HG02884 (cell line): ENCODE data around the gene PIP5K1C.

ENCODE experiments used
- ATAC-seq: cut with Tn5 transposase; IDR thresholded peaks from one replicate; pipeline ENCODE4 v1.9.1; 2021; ENCODE audit warnings: mild to moderate bottlenecking, moderate library complexity; ENCODE audit not compliant: unreplicated experiment

PIP5K1C gene

DNA sequence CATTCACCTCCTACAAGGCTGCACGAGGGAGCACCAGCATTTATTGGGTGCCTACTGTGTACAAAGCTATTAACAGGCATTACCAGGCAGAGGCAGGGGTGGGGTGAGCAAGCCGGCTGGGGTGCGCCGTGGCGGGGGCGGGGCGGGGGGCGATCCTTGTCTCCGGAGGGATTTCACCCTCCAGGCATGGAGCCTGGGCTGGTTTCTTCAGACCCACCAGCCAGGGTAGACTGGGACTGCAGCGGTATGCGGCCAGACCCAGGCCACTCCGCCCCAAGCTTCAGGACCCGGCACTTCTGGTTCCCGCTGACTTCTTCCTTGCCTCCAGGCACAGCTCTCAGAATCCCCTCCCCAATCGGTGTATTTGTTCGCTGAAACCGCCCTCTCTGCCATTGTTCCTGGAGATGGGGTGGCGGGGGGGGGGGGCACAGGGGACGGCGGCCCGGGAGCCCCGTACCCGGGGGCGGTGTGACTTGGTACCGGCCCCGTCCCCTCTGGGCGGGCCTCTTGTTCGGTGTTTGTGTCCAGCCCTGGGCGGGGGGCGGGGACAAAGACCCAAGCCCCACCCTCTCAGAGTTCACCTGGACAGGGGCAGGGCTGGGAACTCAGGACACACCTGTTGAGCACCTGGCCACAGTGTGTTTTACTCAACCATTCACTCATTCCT is 22.3 kb upstream of the PIP5K1C start:
- no peak for ATAC-seq

- no peak for ATAC-seq
These were observed 21.7 kb upstream of the PIP5K1C start for GRCh38 chr19:3721887-3722442.

GRCh38 chr19:3721131-3721886 is 21.0 kb upstream of the PIP5K1C start:
- no peak for ATAC-seq

GRCh38 chr19:3720349-3720917 is 20.2 kb upstream of the PIP5K1C start:
- ATAC-seq, result no peak

DNA sequence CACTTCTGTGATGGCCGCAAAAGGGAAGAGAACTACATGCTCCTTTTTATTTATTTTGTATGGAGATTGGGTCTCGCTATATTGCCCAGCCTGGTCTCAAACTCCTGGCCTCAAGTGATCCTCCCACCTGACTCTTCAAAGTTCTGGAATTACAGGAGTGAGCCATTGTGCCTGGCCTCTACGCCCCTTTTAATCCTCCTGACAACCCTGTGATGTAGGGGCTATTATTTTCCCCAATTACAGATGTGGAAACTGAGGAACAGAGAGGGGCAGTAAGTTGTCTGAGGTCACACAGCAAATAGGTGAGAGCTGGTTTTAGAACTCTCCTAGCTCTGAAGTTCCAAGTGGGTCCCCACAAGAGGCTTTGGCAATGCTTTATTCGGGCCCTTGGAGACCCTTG is 19.6 kb upstream of the PIP5K1C start:
- ATAC-seq, result no peak

DNA sequence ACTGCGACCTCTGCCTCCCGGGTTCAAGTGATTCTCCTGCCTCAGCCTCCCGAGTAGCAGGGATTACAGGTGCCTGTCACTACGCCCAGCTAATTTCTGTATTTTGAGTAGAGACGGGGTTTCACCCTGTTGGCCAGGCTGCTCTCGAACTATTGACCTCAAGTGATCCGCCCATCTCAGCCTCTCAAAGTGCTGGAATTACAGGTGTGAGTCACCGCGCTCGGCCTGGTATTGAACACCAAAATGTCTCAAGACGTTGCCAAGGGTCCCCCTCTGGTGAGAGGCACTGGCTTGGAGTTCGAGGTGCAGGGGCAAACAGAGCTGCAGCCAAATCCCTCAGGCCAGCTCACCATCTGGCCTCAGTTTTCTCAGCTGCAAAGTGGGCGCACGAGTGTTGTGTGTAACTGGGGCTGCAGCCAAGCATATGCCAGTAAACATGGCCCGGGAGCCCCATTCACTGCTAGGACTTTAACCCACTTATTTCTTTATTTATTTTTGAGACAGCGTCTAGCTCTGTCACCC is 15.9 kb upstream of the PIP5K1C start:
- no peak for ATAC-seq

DNA sequence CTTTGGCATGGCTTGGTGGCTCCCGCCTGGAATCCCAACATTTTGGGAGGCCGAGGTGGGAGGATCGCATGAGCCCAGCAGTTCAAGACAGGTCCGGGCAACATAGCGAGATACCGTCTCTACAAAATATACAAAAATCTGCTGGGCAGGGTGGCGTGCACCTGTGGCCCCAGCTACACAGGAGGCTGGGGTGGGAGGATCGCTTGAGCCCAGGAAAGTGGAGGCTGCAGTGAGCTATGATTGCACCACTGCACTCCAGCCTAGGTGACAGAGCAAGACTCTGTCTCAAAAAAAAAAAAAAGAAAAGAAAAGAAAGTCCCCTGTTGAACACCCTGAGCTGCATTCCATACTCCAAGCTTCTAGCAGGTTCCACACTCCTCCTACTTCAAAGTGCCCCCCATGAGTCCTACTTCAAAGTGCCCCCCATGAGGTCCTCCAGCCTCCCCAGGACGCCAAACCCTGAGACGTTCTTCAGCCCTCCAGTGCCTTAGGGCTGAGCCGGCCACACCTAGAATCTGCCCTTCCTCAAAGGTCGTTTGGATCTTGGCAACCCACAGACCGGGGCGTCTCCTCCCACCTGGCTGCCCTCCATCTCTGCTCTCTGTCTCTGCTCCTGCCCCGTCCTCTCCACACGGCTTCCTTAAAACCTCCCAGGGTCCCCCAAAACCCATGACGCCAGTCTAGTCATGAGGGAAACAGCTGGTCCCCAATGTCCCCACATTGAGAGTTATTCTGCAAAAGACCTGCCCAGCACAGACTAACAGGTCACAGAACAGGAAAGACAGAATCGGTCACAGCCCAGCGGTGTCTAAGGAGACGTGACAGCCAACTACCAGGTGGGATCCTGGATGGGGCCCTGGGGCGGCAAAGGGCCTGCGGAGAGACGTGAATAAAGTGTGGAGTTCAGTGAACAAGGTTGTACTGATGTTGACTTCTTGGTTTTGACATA is 12.7 kb upstream of the PIP5K1C start:
- no peak for ATAC-seq

DNA sequence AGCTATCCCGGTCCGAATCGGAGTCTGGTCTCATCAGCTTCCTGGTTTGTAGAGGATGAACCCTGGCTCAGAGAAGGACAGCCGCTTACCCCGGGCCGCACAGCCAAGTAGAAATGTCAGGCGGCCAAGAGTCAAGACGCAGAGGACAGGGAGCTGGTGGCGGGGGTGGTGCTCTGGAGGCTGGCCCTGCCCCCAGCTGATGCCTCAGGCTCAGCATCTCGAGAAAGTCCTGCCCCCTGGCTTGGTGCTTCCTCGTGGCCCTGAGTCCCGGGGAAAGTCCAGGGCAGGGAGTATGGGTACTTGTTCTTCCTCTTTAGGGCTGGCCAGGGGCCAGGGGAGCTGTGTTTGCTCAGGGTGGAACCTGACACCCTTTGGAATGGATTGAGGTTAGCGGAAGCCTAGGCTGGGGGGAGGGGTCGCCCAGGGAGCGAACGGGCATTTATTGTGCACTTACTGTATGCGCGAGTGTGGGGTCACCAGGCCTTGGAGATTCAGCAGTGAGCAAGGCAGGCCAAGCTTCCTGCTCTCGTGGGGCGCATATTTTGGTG is 10.1 kb upstream of the PIP5K1C start:
- no peak for ATAC-seq

- no peak for ATAC-seq
These were observed 8.1 kb upstream of the PIP5K1C start, which contains the start of gene TJP3 for GRCh38 chr19:3708207-3708931. TJP3 (plus strand) TSS chr19:3708384; CDS start chr19:3728433, 20,049 bp downstream.

DNA sequence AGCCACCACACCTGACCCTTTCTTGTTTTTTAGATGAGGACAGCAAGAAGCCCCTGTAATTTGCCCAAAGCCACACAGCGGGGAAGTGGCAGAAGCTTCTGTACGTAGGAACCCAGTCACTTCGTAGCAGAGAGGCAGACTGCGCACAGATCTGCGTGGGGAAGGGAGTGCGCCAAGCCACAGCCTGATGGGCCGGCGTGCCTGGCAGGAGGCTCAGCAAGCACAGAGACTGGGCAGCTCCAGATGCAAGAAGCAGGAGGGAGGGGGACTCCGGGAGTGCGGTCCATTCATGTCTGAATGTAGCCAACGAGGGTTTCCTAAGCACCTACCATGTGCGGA is 7.6 kb upstream of the PIP5K1C start:
- ATAC-seq, result no peak

DNA sequence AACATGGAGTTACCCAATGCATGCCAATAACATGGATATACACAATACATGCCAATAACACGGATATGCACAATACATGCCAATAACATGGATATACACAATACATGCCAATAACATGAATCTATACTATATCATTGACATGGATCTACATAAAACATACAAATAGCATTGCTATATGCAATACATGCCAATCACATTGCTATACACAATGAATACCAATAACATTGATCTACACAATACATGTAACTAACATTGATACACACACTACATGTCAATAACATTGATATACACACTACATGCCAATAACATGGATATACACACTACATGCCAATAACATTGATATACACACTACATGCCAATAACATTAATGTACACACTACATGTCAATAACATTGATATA is 932 bp upstream of the PIP5K1C start:
- ATAC-seq, result no peak

DNA sequence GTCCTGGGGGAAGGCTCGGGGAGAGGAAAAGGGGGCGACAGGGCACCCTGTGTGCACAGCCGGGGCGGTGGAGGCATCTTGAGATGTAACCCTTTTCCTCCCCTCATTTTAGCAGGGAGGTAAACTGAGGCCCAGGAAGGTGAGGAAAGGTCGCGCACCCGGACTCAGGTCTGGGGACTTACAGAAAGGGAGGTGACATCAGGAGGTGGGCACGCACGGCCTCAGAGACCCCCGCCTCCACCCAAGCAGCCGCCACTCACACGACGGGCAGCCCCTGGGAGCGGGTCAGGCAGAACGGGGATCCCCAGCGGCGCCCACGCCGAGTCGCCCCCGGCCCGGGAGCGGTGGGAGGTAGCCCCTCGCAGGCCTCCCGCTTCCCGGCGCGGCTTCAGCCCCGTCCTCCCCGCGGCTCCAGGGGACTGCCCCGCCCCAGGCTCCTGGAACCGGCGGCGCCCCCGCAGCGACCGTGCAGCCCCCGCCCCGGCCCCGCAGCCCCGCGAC is 477 bp downstream of the PIP5K1C start:
- ATAC-seq, result peak; percentile 27

DNA sequence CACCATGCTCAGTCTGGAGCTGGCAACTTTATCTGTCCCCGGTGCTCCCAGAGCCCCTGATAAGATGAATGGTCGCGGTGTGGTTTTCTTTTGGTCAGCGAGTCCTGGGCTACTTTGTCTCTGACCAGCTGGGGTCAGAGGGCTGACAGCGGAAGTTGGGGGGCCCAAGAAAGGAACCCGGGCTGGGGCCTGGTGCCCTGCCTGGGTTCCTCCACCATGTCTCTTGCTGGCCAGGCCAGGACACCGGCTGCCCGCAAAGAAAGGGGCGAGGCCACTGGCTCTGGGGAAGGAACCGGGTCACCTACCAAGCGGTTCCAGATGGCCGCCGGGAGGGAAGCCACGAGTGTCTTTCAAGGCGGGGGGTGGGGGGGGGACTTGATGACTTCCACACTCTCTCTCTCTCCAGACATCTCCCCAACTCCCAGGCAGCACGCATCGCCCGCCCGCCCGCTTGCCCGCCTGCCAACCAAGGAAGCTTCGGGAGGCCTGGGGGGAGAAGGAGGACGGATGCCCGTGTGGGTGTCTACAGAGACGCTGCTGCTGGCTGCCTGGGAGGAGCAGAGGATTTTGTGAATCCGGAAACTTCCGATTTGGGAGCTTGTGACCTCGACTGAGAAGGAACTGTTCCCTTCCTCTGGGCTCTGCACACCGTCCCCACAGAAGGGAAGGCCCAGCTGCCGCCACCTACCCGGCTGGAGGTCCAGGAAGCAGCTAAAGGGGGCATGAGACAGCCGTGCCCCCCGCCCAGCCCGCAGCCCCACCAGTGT is 1.1 kb downstream of the PIP5K1C start:
- no peak for ATAC-seq

- no peak for ATAC-seq
These were observed 1.8 kb downstream of the PIP5K1C start for GRCh38 chr19:3698386-3698950.

DNA sequence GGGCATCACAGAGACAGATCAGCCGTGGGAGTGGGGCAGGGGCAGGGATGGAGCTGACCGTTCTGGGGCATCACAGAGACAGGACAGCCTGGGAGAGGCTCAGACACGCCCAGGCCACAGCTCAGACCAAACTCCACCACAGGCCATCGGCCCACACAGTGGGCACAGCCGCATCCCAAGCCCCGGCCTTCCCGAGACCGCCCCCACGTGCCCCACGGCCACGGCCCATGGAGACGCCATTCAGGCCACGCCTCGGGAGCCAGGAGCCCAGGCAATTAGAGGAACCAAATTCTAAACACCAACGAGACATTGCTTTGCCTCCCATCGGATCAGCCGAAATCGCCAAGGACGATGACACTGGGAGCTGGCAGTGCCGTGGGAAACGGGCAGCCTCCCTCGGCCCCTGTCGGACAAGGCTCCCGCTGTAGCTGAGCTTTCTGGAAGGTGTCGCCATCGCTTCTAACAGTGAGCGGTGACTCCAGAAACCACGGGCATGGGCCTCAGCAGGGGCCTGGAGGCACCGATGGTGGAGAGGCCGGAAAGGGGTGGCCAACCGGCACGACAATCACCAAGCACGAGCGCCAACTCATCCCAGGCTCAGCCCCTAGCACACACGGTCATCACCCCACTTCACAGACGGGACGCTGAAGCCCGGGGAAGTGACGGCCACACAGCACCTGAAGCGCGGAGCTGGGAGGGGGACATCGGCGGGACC is 2.4 kb downstream of the PIP5K1C start:
- ATAC-seq, result no peak

DNA sequence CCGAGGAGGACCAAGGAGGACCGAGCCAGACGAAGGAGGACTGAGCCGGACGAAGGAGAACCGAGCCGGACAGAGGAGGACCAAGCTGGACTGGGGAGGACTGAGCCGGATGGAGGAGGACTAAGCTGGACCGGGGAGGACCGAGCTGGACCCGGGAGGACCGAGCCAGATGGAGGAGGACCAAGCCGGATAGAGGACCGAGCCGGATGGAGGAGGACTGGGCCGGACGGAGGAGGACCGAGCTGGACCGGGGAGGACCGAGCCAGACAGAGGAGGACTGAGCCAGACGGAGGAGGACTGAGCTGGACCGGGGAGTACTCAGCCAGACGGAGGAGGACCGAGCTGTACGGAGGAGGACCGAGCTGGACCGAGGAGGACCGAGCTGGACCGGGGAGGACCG is 3.2 kb downstream of the PIP5K1C start:
- ATAC-seq, result no peak

GRCh38 chr19:3696660-3696995 is 3.6 kb downstream of the PIP5K1C start:
- no peak for ATAC-seq
